H1 (cell line): ENCODE results near the gene SEMA3B.

Experiments used
- MAX ChIP-seq: IDR thresholded peaks from 2 replicates; pipeline ENCODE4 v1.6.1; 2012; ENCODE audit warnings: inconsistent platforms
- POLR2A ChIP-seq, 2 experiments: IDR thresholded peaks; 1 replicate in 1 of 2; 2 replicates in 1 of 2; pipeline ENCODE4 v1.6.1; 2011; ENCODE audit warnings: low read depth in 2 of 2, low read length in 2 of 2, mild to moderate bottlenecking in 2 of 2; ENCODE audit errors: control extremely low read depth in 1 of 2
- RXRA ChIP-seq: IDR thresholded peaks from 2 replicates; pipeline ENCODE4 v1.6.1; 2011; ENCODE audit warnings: low read depth, mild to moderate bottlenecking, low read length, moderate library complexity; ENCODE audit not compliant: insufficient read depth
- SP2 ChIP-seq: IDR thresholded peaks from 2 replicates; pipeline ENCODE4 v1.6.1; 2012; ENCODE audit warnings: mild to moderate bottlenecking, low read length, inconsistent platforms
- TAF1 ChIP-seq: IDR thresholded peaks from 2 replicates; pipeline ENCODE4 v1.6.1; 2011; ENCODE audit warnings: mild to moderate bottlenecking, low read depth, low read length

GRCh38 chr3:50303013-50303815 is 34.3 kb downstream of the SEMA3B start, which contains the start of gene HYAL1:
- TF ChIP-seq SP2 (no peak), RXRA (no peak), MAX (peak; percentile 57), TAF1 (peak; percentile 58; the same call in 1 of the 2 replicates), POLR2A (IDR thresholded peaks at IDR 0.05; ENCODE audit: control extremely low read depth in 1 of 2, low read depth in 2 of 2, low read length in 2 of 2) (no peak; a peak in 1 of 3 replicates)
